Measurements from ENCODE around the gene MIER1. TPM values are rescaled to one million over a fixed set of nuclear protein-coding genes. Genes with fewer than 3 reads are reported as not detected.

The MIER1 gene
- 20.1 and 103 TPM in 2 replicates for total RNA-seq (2011; cell fraction: chromatin; rRNA removed; ENCODE audit: low replicate concordance)
- total RNA-seq (2011; cell fraction: nucleolus; rRNA removed), result 10.7 and 14.5 TPM in 2 replicates
- total RNA-seq (2011; cell fraction: nucleoplasm; rRNA removed), result 40.5 and 69.3 TPM in 2 replicates
- 14.7 and 17.6 TPM in 2 replicates for total RNA-seq (2014; rRNA removed)
- 34.8 and 41.3 TPM in 2 replicates for total RNA-seq (2014; rRNA removed; fragmentation: Illumina TruSeq; extraction: Trizol)
- total RNA-seq (2015; rRNA removed; fragmentation: Illumina TruSeq; extraction: Trizol), result 28.7 and 28.9 TPM in 2 replicates
- total RNA-seq (2021), result 23.1 and 23.7 TPM in 2 replicates
- 13.5 and 16.3 TPM in 2 replicates for polyA plus RNA-seq (2011; rRNA removed)
- 1.7 and 4.6 TPM in 2 replicates for polyA plus RNA-seq (2011; cell fraction: cytosol; rRNA removed)
- polyA plus RNA-seq (2011; cell fraction: nucleus; rRNA removed), result 9.3 and 12.9 TPM in 2 replicates
- 10.5 and 15.0 TPM in 2 replicates for polyA plus RNA-seq (2012)
- 16.4 and 18.4 TPM in 2 replicates for polyA plus RNA-seq (2014; fragmentation: Illumina TruSeq; extraction: Trizol)
- 10 to 100 TPM; 21.5 to 23.7 TPM for polyA plus RNA-seq (2014; fragmentation: Nextera tagmentation; extraction: Ambion mirVana)
- 13.7 and 13.9 TPM in 2 replicates for polyA plus RNA-seq (2014; rRNA removed)
- 55.8 and 70.1 TPM in 2 replicates for polyA minus RNA-seq (2011; rRNA and poly(A)+ RNA removed)
- polyA minus RNA-seq (2011; cell fraction: cytosol; rRNA and poly(A)+ RNA removed), result 17.5 and 20.6 TPM in 2 replicates
- polyA minus RNA-seq (2011; cell fraction: nucleus; rRNA and poly(A)+ RNA removed), result 28.3 and 43.8 TPM in 2 replicates
- Bru-seq, nascent RNA, result percentile 94 among the genes with signal in this experiment
- percentile 95 among the genes with signal in this experiment for BruChase-seq, experiment 1, labeled RNA remaining after a 2-hour chase
- percentile 95 among the genes with signal in this experiment for BruChase-seq, experiment 2, labeled RNA remaining after a 6-hour chase
- long read RNA-seq, experiment 1, full-length matches to known transcripts, result 34 of 60 reads
- long read RNA-seq, experiment 1, partial matches to known transcripts, result 15 of 60 reads
- long read RNA-seq, experiment 1, other reads (novel, unspliced or antisense), result 11 of 60 reads
- long read RNA-seq, experiment 2, partial matches to known transcripts, result 0 of 12 reads
- long read RNA-seq, experiment 2, other reads (novel, unspliced or antisense), result 12 of 12 reads
- long read RNA-seq, experiment 3, partial matches to known transcripts, result 9 of 19 reads
- long read RNA-seq, experiment 3, other reads (novel, unspliced or antisense), result 9 of 19 reads

GRCh38 chr1:66924756-66925557 is at the start of gene MIER1, which contains the start of gene DNAI4:
Gene MIER1, plus strand, starts transcription at chr1:66924990. Its CDS starts 39 bp downstream, at chr1:66925029.
Gene DNAI4, minus strand, starts transcription at chr1:66924856. Its CDS starts 25 bp downstream, at chr1:66924831.
- Histone ChIP-seq H3K9ac (ENCODE audit: insufficient read depth in 1 of 2, low read depth in 2 of 2, low read length in 2 of 2) (peak within 1 kb of the TSS; percentile 78 to 91), H2AFZ (ENCODE audit: low read depth, low read length) (peak within 1 kb of the TSS; percentile 98), H3K36me3 (ENCODE audit: control insufficient read depth, insufficient read depth, low read length) (peaks cover 6% of the 10 kb centered on the region; the same call in 1 of the 3 replicates), H3K4me3 (peak within 1 kb of the TSS; percentile 85), H4K20me1 (replicated peaks; ENCODE audit: control insufficient read depth, insufficient read depth, low read length) (no peaks in the 10 kb centered on the region), H3K9me1 (ENCODE audit: control insufficient read depth, insufficient read depth, low read length) (no peaks in the 10 kb centered on the region), H3K4me1 (replicated peaks in 1 of 2; ENCODE audit: control insufficient read depth in 2 of 2, insufficient read depth in 2 of 2, low read length in 2 of 2) (peaks cover 0 to 16% of the 10 kb centered on the region in 2 experiments; a peak in 3 of 5 replicates), H3K27me3 (ENCODE audit: control insufficient read depth in 2 of 2, insufficient read depth in 2 of 2, low read length in 2 of 2) (no peaks in the 10 kb centered on the region), H3K4me2 (ENCODE audit: insufficient read depth, low read length) (peak within 1 kb of the TSS; percentile 93), H3K9me3 (replicated peaks; ENCODE audit: control insufficient read depth, insufficient read depth, low read depth, low read length) (no peaks in the 10 kb centered on the region), H3K27ac (ENCODE audit: extremely low read depth, low read depth, low read length) (peak within 1 kb of the TSS; percentile 81), H3K79me2 (ENCODE audit: control insufficient read depth, insufficient read depth, low read length) (peaks cover 69% of the 10 kb centered on the region)
- 2% methylated on average over 37 of the region's 64 CpGs for WGBS (ENCODE audit: insufficient coverage, low coverage, missing lambda C conversion rate)
- DNase-seq (ENCODE audit: extremely low read depth in 1 of 4, low spot score in 3 of 4) (peak; percentile 98 to 99 (median 99)), ATAC-seq (peak; percentile 85), FAIRE-seq (peak; percentile 95)
- intact Hi-C loops (cut with micrococcal nuclease), result loop anchor here (2.0 to 5.0 kb wide), 4 partner anchors 63 to 507 kb away; partner anchors contain the start of gene SERBP1
- in situ Hi-C loops (cut with MboI), result no loop called here
- no TSS peak for BruUV-seq (replicated peaks)
- CTCF ChIA-PET (ENCODE audit: low intra/inter-chr PET ratio), result no interaction called here
- POLR2A ChIA-PET, result interaction anchor here (0.6 to 1.9 kb wide), 7 partner anchors 10 to 355 kb away, joined by 3 to 8 read pairs (median 3); no protein-coding TSS in a partner anchor
- no peak for TF ChIP-seq ZNF324 (CRISPR knock-in tag; IDR thresholded peaks at IDR 0.05)
- no peak for TF ChIP-seq BDP1 (IDR thresholded peaks at IDR 0.05; ENCODE audit: insufficient read depth, insufficient read length)
- peak; percentile 55 for TF ChIP-seq MGA (IDR thresholded peaks at IDR 0.05)

All from K562 (cell line).